ENCODE results near the gene CD7.
A peak's percentile ranks its signal among the peaks of the same experiment; 100 is the strongest.

The CD7 gene

GRCh38 chr17:82328141-82328993 is 11.0 kb upstream of the CD7 start:
- DNase-seq (ENCODE audit: low read depth in 2 of 2): no peak

GRCh38 chr17:82327757-82328140 is 10.3 kb upstream of the CD7 start:
- DNase-seq (ENCODE audit: low read depth in 2 of 2): no peak

DNA sequence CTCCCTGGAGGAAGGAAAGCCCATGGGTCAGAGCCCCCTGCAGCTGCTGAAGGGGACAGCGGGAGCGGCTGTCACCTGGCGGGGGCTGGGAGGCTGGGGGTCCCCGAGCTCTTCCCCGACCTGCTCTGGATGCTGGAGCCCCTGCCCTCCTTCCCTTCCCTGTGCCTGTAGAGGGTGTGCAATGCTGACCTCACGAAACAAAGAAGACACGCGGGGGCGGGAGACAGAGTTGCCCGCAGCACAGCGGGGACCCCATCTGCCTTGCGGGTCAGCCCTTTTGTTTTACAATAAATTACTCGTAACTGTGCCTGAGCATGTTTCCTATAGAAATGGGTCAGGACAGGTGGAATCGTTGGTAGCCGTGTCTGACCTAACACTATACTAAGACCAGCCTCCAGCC is 9.9 kb upstream of the CD7 start:
- no peak for DNase-seq (ENCODE audit: low read depth in 2 of 2)

DNA sequence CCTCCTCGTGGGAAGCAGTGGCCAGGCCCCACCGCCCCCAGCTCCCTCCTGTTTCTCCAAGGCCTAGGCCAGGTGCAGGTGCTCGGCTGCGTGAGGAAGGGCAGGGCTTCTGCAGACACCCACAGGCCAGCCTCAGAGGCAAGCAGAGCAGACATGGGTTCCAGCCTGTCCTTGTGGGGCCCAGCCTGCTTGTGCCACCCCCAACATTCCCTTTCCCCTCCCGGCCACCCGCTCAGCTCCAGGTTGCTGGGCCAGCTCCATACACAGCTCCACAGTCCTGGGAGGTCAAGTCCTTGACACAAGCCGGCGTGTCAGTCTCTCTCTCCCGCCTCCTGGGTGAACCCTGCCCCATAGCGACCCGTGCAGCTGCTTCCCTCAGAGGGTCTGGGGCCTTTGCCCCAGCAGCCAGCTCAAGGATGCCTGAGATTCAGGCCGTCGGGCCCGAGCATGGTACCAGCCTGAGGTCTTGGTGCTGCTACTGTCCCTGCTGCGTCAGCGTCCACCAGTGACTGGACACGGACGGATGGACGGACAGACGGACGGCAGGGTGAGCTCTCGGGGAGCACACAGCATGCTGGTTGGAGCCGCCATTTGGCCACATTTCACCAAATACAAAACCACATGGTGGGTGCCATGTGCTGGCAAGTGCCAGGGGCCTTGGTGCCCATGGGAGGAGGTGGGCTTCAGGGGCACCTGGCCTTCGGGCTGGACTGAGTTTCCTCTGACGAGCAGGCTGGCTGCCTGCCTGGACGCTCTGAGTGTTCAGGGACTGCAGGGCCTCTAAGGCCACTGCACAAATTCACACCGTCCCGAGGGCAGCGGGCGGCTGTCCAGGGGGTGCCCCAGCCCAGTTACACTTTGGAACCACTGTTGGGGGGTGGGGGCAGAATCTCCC is 8.1 kb upstream of the CD7 start:
- no peak for DNase-seq (ENCODE audit: low read depth in 2 of 2)

DNA sequence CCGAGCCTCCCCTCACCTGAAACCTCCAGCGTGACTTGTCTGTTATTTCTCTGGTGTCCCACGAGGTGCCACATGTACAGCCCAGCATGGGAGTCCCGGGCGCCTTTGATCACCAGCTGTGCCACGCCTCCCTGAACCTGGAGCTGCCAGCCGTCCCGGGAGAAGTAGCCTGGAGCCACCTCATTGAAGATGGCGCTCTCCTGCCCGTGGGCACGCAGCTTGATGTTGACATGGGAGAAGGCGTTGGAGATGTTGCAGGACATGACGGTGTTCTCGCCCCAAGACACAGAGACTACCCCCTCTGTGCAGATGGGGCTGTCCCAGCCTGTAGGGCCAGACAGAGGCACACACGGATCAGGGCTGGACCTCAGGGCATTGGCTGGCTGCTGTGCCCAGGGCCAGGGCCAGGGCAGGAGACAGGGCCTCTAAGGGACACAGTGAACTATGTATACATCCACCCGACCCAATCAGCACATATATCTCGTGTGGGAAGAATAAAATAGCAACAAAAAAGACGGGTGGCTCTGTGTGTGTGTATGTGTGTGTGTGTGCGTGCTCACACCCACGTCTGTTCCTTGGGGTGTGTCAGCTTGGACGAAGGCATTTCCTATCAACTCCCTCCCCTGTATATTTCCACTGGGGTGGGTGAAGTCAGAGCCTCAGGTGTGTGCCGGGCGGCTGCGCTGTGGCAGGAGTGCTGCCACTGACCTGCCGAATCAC is 7.3 kb upstream of the CD7 start:
- no peak for DNase-seq (ENCODE audit: low read depth in 2 of 2)

DNA sequence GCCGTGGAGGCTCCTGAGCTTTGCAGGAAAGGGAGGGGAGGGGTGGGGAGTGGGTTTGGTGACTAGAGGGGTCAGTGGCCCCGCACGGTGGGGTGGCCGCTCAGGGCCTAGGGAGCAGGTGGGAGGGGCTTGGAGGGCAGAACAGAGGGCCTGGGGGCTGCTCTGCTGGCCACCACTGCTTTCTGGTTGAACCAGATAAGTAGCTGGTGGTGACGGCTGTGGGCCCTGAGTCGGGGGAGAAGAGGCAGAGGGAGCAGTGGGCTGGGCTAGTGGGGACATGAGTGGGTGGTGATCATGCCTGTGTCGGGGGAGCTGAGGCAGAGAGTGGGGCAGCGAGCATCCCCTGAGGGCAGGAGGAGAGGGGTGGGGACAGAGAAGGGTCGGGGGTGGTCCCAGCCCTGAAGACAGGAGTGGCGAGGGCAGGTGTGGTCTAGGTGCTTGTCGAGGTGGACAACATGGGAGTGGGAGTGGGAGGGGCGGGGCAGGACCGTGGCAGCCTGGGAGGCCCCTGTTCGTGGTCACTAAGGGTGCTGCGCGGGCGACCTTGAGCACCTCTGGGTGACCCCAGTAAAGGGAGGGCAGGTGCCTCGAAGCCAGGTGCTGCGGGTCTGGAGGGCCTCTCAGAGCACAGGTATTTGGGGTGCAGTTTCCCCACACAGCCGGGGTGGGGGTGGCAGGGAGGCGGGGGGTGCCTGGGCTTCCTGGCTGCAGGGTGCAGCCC is 6.3 kb upstream of the CD7 start:
- DNase-seq (ENCODE audit: low read depth in 2 of 2): no peak

- no peak for DNase-seq (ENCODE audit: low read depth in 2 of 2)
These were observed 5.4 kb upstream of the CD7 start for GRCh38 chr17:82322526-82323453.

- no peak for DNase-seq (ENCODE audit: low read depth in 2 of 2)
These were observed 4.6 kb upstream of the CD7 start for GRCh38 chr17:82321947-82322466.

GRCh38 chr17:82320956-82321927 is 3.8 kb upstream of the CD7 start:
- peak; percentile 70 to 74 for DNase-seq (ENCODE audit: low read depth in 2 of 2)

- DNase-seq (ENCODE audit: low read depth in 2 of 2): no peak
These were observed 2.9 kb upstream of the CD7 start for GRCh38 chr17:82320140-82320840.

- no peak for DNase-seq (ENCODE audit: low read depth in 2 of 2)
These were observed 2.2 kb upstream of the CD7 start for GRCh38 chr17:82319619-82320062.

GRCh38 chr17:82318772-82319606 is 1.6 kb upstream of the CD7 start:
- no peak for DNase-seq (ENCODE audit: low read depth in 2 of 2)

GRCh38 chr17:82318169-82318498 is 726 bp upstream of the CD7 start:
- no peak for DNase-seq (ENCODE audit: low read depth in 2 of 2)

DNA sequence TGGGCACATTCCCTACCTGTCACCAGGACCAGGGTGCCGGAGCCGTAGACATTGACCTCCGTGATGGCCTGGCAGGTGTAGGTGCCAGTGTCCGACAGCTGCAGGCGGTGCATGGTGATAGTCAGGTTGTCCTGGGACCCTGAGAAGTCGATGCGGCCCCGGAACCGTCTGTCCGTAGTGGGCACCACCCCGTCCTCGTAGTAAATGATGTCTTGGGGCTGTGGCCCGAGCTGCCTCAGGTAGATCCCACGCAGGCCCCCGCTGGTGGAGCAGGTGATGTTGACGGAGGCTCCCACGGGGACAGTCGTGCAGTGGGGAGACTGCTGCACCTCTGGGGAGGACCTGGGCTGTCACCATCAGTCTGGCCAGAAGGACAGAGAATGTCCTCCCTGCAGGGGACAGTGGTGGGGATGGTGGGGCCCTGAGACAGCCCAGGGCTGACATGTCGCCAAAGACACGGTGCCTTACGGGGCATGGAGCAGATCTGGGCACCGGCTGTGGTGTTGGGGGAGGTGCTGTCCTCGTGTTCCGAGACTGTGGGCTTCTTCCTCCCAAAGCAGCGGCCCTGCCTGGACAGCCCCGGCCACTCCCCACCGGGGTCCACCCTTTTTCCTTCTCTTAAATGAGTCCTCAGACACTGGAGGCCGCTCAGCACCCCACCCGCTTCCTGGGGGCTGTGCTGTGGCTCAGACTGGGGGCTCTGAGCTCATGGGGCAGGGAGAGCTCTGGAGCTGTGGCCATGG is 586 bp downstream of the CD7 start:
- DNase-seq (ENCODE audit: low read depth in 2 of 2): no peak

GRCh38 chr17:82315703-82316358 is 1.6 kb downstream of the CD7 start:
- no peak for DNase-seq (ENCODE audit: low read depth in 2 of 2)

Data from activated CD4-positive, alpha-beta T cell treated with anti-CD3 and anti-CD28 coated beads for 24 hours (primary cell).